PC-9 (cell line): ENCODE results near the gene CYGB. TPM values are rescaled to one million over a fixed set of nuclear protein-coding genes. Genes with fewer than 3 reads are reported as not detected.
"Not testable (repeated sequence)": the region's sequence is repeated elsewhere in the genome, so short reads cannot be mapped to it uniquely, and the experiment has no call there.

Experiments
- BruUV-seq: library from RNA; stranded (reverse); fragments of 400-500 nt; replicated peaks from 2 replicates; lab custom pipeline; 2021; lab: Mats Ljungman, UMichigan
- CTCF ChIA-PET: fragments of 300-600 bp; sonication (Branson Sonifier 250); formaldehyde crosslinking; loops from one replicate; lab custom pipeline; 2022; ENCODE audit warnings: antibody characterized with exemption; lab: Charles Lee
- POLR2A ChIA-PET: fragments of 300-600 bp; sonication (Branson Sonifier 250); formaldehyde crosslinking; loops from one replicate; lab custom pipeline; 2022; ENCODE audit warnings: antibody characterized with exemption; ENCODE audit not compliant: unreplicated experiment; lab: Charles Lee
- DNase-seq, 2 experiments: peaks; one replicate each; pipeline versions ENCODE4 v3.0.0 to v3.0.0-alpha.2; 2015 to 2022; ENCODE audit warnings: mixed read lengths in 1 of 2
- H2AFZ ChIP-seq: fragments of 200-600 bp; sonication (generic); 2 replicates; pipeline ENCODE4 v1.8.1; 2017; ENCODE audit warnings: antibody characterized with exemption
- H3F3A ChIP-seq: fragments of 200-600 bp; sonication (generic); 2 replicates; pipeline ENCODE4 v1.8.1; 2017; ENCODE audit warnings: antibody characterized with exemption, mild to moderate bottlenecking, low read depth; ENCODE audit not compliant: insufficient read depth
- H3K27ac ChIP-seq: fragments of 200-600 bp; sonication (generic); 2 replicates; pipeline ENCODE4 v1.6.1; 2016; ENCODE audit warnings: mixed run types
- H3K27me3 ChIP-seq: fragments of 200-600 bp; sonication (generic); 2 replicates; pipeline ENCODE4 v1.6.1; 2016; ENCODE audit warnings: low read depth, mixed run types; ENCODE audit not compliant: insufficient read depth
- H3K36me3 ChIP-seq: fragments of 200-600 bp; sonication (generic); 2 replicates; pipeline ENCODE4 v1.6.1; 2016; ENCODE audit warnings: low read depth, mixed run types
- H3K4me1 ChIP-seq: fragments of 200-600 bp; sonication (generic); replicated peaks from 2 replicates; pipeline ENCODE4 v1.6.1; 2016; ENCODE audit warnings: mixed run types; ENCODE audit not compliant: insufficient read depth
- H3K4me2 ChIP-seq: fragments of 200-600 bp; sonication (generic); 2 replicates; pipeline ENCODE4 v1.6.1; 2017; ENCODE audit warnings: mixed run types
- H3K4me3 ChIP-seq: fragments of 200-600 bp; sonication (generic); 2 replicates; pipeline ENCODE4 v1.6.1; 2016; ENCODE audit warnings: mixed run types
- H3K79me2 ChIP-seq: fragments of 200-600 bp; sonication (generic); 2 replicates; pipeline ENCODE4 v1.6.1; 2017; ENCODE audit warnings: low read depth, mixed run types
- H3K9me2 ChIP-seq: fragments of 200-600 bp; sonication (generic); 2 replicates; pipeline ENCODE4 v1.8.1; 2017; ENCODE audit warnings: mild to moderate bottlenecking; ENCODE audit not compliant: insufficient read depth
- H3K9me3 ChIP-seq: fragments of 200-600 bp; sonication (generic); 2 replicates; pipeline ENCODE4 v1.8.1; 2016; ENCODE audit warnings: low read depth; ENCODE audit not compliant: insufficient read depth
- H4K20me1 ChIP-seq: fragments of 200-600 bp; sonication (generic); 2 replicates; pipeline ENCODE4 v1.8.1; 2017; ENCODE audit not compliant: insufficient read depth
- EZH2 ChIP-seq: fragments of 200-600 bp; sonication (generic); IDR thresholded peaks from 2 replicates; pipeline ENCODE4 v1.8.0; 2017; ENCODE audit warnings: antibody characterized with exemption, low read depth
- intact Hi-C: fragments of 100-400 bp; cut with micrococcal nuclease; formaldehyde crosslinking; loops from one replicate; pipeline ENCODE4 v1.10.0; 2022; ENCODE audit not compliant: unreplicated experiment
- total RNA-seq: library from RNA; stranded (reverse); gene quantifications from 2 replicates; pipeline ENCODE4 v1.2.3, GENCODE V29; 2021
- TF ChIP-seq, protein P1 (sequence below): fragments of 200-600 bp; sonication (generic); conservative IDR thresholded peaks from 2 replicates; pipeline ENCODE4 v1.6.1; 2017; ENCODE audit warnings: mixed run types, antibody characterized with exemption, mild to moderate bottlenecking, moderate library complexity

CYGB gene
- total RNA-seq, 1 experiment from 2014 or later = 1.1 TPM

DNA sequence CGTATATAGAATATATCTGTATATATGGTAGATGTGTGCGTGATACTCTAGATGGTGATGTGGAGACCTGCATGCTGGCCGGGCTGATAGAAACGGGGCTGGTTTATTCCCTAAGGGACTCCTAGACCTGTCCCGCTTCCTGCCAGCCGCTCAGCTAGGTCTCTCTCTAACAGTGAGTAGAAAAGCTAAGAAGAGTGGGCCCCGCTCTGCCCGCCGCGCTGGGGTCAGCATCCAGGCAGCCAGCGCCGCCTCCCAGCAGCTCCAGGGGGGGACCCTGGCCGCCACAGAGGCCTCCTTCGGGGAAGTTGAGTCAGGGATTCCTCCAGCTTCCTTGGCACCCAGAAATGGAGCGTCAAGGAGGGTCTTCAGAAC lies 9.4 kb downstream of the CYGB start:
- no peaks in the 10 kb centered on the region for H3K9me2 ChIP-seq
- no peaks in the 10 kb centered on the region for H3K9me3 ChIP-seq
- H3K27ac ChIP-seq = no peak overlapping the region
- ChIA-PET POLR2A (interaction anchor here (1.0 kb wide), 1 partner anchor 23 kb away, joined by 3 read pairs; no protein-coding TSS in a partner anchor), CTCF (interaction anchor here (0.7 to 1.2 kb wide), 4 partner anchors 12 to 95 kb away, joined by 3 to 19 read pairs (median 6); partner anchors contain the start of gene PRCD)
- H4K20me1 ChIP-seq = no peaks in the 10 kb centered on the region
- no peak overlapping the region for H2AFZ ChIP-seq
- H3K4me3 ChIP-seq = no peak overlapping the region
- no peaks in the 10 kb centered on the region for H3K36me3 ChIP-seq
- no peaks in the 10 kb centered on the region for H3K27me3 ChIP-seq
- TF ChIP-seq, protein P1, sequence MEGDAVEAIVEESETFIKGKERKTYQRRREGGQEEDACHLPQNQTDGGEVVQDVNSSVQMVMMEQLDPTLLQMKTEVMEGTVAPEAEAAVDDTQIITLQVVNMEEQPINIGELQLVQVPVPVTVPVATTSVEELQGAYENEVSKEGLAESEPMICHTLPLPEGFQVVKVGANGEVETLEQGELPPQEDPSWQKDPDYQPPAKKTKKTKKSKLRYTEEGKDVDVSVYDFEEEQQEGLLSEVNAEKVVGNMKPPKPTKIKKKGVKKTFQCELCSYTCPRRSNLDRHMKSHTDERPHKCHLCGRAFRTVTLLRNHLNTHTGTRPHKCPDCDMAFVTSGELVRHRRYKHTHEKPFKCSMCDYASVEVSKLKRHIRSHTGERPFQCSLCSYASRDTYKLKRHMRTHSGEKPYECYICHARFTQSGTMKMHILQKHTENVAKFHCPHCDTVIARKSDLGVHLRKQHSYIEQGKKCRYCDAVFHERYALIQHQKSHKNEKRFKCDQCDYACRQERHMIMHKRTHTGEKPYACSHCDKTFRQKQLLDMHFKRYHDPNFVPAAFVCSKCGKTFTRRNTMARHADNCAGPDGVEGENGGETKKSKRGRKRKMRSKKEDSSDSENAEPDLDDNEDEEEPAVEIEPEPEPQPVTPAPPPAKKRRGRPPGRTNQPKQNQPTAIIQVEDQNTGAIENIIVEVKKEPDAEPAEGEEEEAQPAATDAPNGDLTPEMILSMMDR = no peak
- no peak for TF ChIP-seq EZH2
- no peak for DNase-seq
- H3K79me2 ChIP-seq = no peaks in the 10 kb centered on the region
- no peak overlapping the region for H3K4me2 ChIP-seq
- peaks cover 15% of the 10 kb centered on the region for H3F3A ChIP-seq
- BruUV-seq = TSS peak; percentile 69
- peaks cover 36% of the 10 kb centered on the region for H3K4me1 ChIP-seq
- intact Hi-C loops = loop anchor here (5.0 kb wide), 1 partner anchor 144 kb away; no protein-coding TSS in a partner anchor

DNA sequence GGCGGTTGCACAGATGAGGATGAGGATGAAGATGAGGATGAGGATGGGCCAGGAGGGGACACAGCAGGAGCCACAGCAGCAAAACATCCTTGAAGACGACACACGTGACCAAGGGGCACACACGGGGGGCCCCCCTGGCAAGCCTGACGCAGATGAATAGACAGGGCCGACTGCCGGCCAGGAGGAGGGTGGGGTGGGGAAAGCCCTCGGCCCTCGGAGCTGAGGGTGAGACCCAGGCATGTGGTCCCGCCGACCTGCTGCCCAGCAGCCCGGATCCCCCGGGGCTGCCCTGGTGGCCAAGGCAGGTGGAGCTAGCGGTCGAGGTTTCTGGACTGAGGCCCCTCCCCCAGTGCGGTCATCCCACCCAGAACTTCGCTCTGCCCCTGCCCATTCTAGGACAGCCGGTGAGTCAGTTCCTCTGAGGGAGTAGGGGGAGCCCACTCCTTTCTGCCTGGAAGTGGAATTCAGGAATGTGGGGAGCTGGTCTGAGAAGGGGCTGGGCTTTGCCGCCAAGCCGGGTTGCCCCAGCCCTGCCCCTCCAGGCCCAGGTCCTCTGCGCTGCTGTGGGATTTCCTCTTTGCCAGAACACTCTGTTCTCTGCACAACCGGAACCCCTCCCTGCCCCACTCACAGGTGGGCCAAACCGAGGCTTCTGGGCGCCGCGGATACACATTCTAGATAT lies 9.9 kb downstream of the CYGB start:
- TF ChIP-seq, protein P1 = no peak
- TF ChIP-seq EZH2 = no peak
- Histone ChIP-seq H3K36me3 (no peaks in the 10 kb centered on the region), H3K4me1 (peaks cover 30% of the 10 kb centered on the region), H3K4me3 (no peak overlapping the region), H3K79me2 (no peaks in the 10 kb centered on the region), H3K4me2 (peak overlapping the region; percentile 44), H3K27ac (no peak overlapping the region), H3F3A (peaks cover 9% of the 10 kb centered on the region), H4K20me1 (no peaks in the 10 kb centered on the region), H3K9me3 (no peaks in the 10 kb centered on the region), H3K9me2 (no peaks in the 10 kb centered on the region), H2AFZ (no peak overlapping the region), H3K27me3 (no peaks in the 10 kb centered on the region)
- peak; percentile 52 to 87 for DNase-seq
- ChIA-PET CTCF (interaction anchor here (0.8 to 1.2 kb wide), 3 partner anchors 13 to 95 kb away, joined by 3 to 9 read pairs (median 4); partner anchors contain the start of gene PRCD), POLR2A (interaction anchor here (1.0 kb wide), 1 partner anchor 23 kb away, joined by 3 read pairs; no protein-coding TSS in a partner anchor)
- BruUV-seq = no TSS peak
- intact Hi-C loops = loop anchor here (1.0 to 5.0 kb wide), 2 partner anchors 30 to 145 kb away; no protein-coding TSS in a partner anchor

DNA sequence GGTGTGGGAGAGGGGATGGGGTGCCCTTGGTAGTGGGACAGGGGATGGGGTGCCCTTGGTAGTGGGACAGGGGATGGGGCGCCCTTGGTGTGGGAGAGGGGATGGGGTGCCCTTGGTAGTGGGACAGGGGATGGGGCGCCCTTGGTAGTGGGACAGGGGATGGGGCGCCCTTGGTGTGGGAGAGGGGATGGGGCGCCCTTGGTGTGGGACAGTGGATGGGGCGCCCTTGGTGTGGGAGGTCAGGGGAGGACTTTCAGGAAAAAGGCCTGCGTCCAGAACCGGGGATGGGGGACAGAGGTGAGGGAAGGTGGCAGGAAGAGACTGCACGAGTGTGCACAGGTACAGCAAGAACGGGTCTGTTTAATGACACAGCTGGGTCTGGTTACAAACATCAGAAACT lies 10.5 kb downstream of the CYGB start:
- intact Hi-C loops = loop anchor here (1.0 to 5.0 kb wide), 2 partner anchors 30 to 145 kb away; no protein-coding TSS in a partner anchor

DNA sequence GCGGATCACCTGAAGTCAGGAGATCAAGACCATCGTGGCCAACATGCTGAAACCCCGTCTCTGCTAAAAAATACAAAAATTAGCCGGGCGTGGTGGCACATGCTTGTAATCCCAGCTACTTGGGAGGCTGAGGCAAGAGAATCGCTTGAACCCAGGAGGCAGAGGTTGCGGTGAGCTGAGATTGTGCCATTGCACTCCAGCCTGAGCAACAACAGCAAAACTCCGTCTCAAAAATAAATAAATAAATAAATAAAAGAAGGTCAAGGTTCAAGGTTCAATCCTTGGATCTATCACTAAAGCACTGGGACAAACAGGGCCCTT lies 12.0 kb downstream of the CYGB start:
- H4K20me1 ChIP-seq, H3K9me3 ChIP-seq, H2AFZ ChIP-seq, DNase-seq, H3K9me2 ChIP-seq, H3F3A ChIP-seq, H3K4me2 ChIP-seq, H3K27ac ChIP-seq, H3K27me3 ChIP-seq, H3K79me2 ChIP-seq, BruUV-seq, H3K36me3 ChIP-seq, H3K4me3 ChIP-seq, POLR2A ChIA-PET: not testable (repeated sequence)
- H3K4me1 ChIP-seq = peaks cover 15% of the 10 kb centered on the region
- CTCF ChIA-PET = interaction anchor here (1.6 kb wide), 1 partner anchor 99 kb away, joined by 6 read pairs; no protein-coding TSS in a partner anchor
- intact Hi-C loops = loop anchor here (5.0 kb wide), 1 partner anchor 147 kb away; no protein-coding TSS in a partner anchor

More for the DNA sequence above, 10.5 kb downstream of the CYGB start:
- DNase-seq, H4K20me1 ChIP-seq, H3F3A ChIP-seq, H3K4me3 ChIP-seq, BruUV-seq, H3K79me2 ChIP-seq, H3K9me3 ChIP-seq, H3K36me3 ChIP-seq, CTCF ChIA-PET, H2AFZ ChIP-seq, H3K4me2 ChIP-seq, H3K27ac ChIP-seq, H3K27me3 ChIP-seq, H3K9me2 ChIP-seq: not testable (repeated sequence)
- H3K4me1 ChIP-seq = peaks cover 25% of the 10 kb centered on the region
- POLR2A ChIA-PET = interaction anchor here (1.0 kb wide), 1 partner anchor 24 kb away, joined by 3 read pairs; no protein-coding TSS in a partner anchor
